PC-9 (cell line): ENCODE data around the gene UNCX.

Experiments
- CTCF ChIP-seq: fragments of 200-600 bp; sonication (generic); conservative IDR thresholded peaks from 2 replicates; pipeline ENCODE4 v1.6.1; 2017; ENCODE audit warnings: mixed run types, antibody characterized with exemption, mild to moderate bottlenecking, moderate library complexity
- EZH2 ChIP-seq: fragments of 200-600 bp; sonication (generic); IDR thresholded peaks from 2 replicates; pipeline ENCODE4 v1.8.0; 2017; ENCODE audit warnings: antibody characterized with exemption, low read depth

DNA sequence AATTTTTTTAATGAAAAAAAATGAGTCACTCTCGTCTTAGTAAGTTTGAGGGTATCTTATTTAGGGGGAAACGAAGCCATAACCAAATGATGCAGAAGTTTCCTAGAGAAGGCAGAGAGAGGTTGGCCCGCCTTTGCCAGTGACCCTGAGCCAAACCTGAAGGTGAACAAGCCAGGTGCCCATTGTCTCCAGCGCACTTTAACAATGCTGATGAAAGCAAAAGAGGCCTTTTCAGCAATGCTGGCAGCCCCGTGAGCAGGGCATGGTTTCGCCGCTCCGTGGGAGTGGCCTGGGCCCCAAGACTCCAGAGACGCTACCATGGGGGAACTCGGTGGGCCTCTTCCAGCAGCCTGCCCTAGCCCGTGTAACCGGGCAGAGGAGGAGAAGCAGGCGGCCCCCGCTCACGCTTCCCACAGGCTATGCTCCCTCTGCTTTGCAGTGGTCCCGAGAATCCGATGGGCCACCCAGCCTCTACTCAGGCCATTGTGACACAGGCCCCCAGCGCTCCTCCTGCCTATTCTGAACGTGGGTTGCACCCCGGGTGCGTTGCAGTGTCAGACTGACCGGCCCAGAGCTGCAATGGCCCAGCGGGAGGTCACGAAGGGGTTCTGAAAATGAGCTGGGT, 14.0 kb upstream of the UNCX start:
- TF ChIP-seq CTCF (no peak), EZH2 (no peak)
